Endothelial cell of umbilical vein (primary cell): ENCODE data around the gene AGMO. TPM values are rescaled to one million over a fixed set of nuclear protein-coding genes. Genes with fewer than 3 reads are reported as not detected.
A peak's percentile ranks its signal among the peaks of the same experiment; 100 is the strongest.

Source experiments
- BruUV-seq: library from RNA; stranded (reverse); fragments of 400-500 nt; replicated peaks from 2 replicates; lab custom pipeline; 2021; lab: Mats Ljungman, UMichigan
- CTCF ChIA-PET: fragments of 300-600, 350-600 bp; sonication (Branson Sonifier 250); formaldehyde crosslinking; loops from one replicate; lab custom pipeline; 2021; ENCODE audit warnings: antibody characterized with exemption, inconsistent platforms; lab: Charles Lee
- POLR2A ChIA-PET: fragments of 300-600, 350-600 bp; sonication (Branson Sonifier 250); formaldehyde crosslinking; loops from one replicate; lab custom pipeline; 2021; ENCODE audit warnings: antibody characterized with exemption, inconsistent platforms; lab: Charles Lee
- DNase-seq: peaks from one replicate; pipeline ENCODE4 v3.0.0-alpha.2; 2011; ENCODE audit warnings: low read depth, low spot score
- FAIRE-seq: peaks from 2 replicates; lab custom pipeline; 2011; peaks lifted over from hg19 to GRCh38; lab: Jason Lieb, UNC
- H2AFZ ChIP-seq: 2 replicates; pipeline ENCODE4 v1.6.0; 2012; ENCODE audit warnings: low read depth, low read length, control low read depth, inconsistent platforms
- H3K27ac ChIP-seq: 2 replicates; pipeline ENCODE4 v1.5.1; 2011; ENCODE audit warnings: low read depth, mild to moderate bottlenecking, control low read depth, low read length, moderate library complexity; ENCODE audit not compliant: insufficient read depth
- H3K27me3 ChIP-seq, 2 experiments: 2 replicates each; pipeline versions ENCODE4 v1.6.0 to v1.6.1; 2011; ENCODE audit warnings: low read length in 2 of 2, mixed read lengths in 1 of 2; ENCODE audit not compliant: control insufficient read depth in 2 of 2, insufficient read depth in 2 of 2
- H3K36me3 ChIP-seq, 2 experiments: 2 replicates in 1 of 2; 3 replicates in 1 of 2; pipeline ENCODE4 v1.5.1; 2011; ENCODE audit warnings: low read length in 2 of 2, mild to moderate bottlenecking in 1 of 2, moderate library complexity in 1 of 2; ENCODE audit not compliant: control insufficient read depth in 2 of 2, insufficient read depth in 2 of 2; ENCODE audit errors: extremely low read depth in 1 of 2
- H3K4me1 ChIP-seq: 3 replicates; pipeline ENCODE4 v1.5.1; 2011; ENCODE audit warnings: mild to moderate bottlenecking, low read length; ENCODE audit not compliant: control insufficient read depth, insufficient read depth; ENCODE audit errors: extremely low read depth
- H3K4me2 ChIP-seq: 2 replicates; pipeline ENCODE4 v1.6.1; 2011; ENCODE audit warnings: low read length, control low read depth, mixed read lengths; ENCODE audit not compliant: insufficient read depth
- H3K4me3 ChIP-seq, 3 experiments: fragments of 200-600 bp in 1 of 3; sonication (generic), shearing (Covaris generic) in 1 of 3; replicated peaks in 1 of 3; 2 replicates each; pipeline ENCODE4 v1.5.1; 2011 to 2016; ENCODE audit warnings: control low read depth in 3 of 3, low read length in 3 of 3, mild to moderate bottlenecking in 2 of 3, inconsistent platforms in 1 of 3, low read depth in 1 of 3, moderate library complexity in 1 of 3; ENCODE audit not compliant: insufficient read depth in 1 of 3
- H3K79me2 ChIP-seq: 2 replicates; pipeline ENCODE4 v1.6.0; 2012; ENCODE audit warnings: low read length, inconsistent platforms; ENCODE audit not compliant: control insufficient read depth, insufficient read depth
- H3K9ac ChIP-seq: replicated peaks from 2 replicates; pipeline ENCODE3; 2011; ENCODE audit warnings: low read length, control low read depth; ENCODE audit not compliant: insufficient read depth; ENCODE audit errors: extremely low read depth
- H3K9me1 ChIP-seq: replicated peaks from 3 replicates; pipeline ENCODE4 v1.6.0; 2011; ENCODE audit warnings: mild to moderate bottlenecking, low read length; ENCODE audit not compliant: control insufficient read depth, insufficient read depth; ENCODE audit errors: extremely low read depth
- H3K9me3 ChIP-seq: replicated peaks from 2 replicates; pipeline ENCODE4 v1.5.1; 2012; ENCODE audit warnings: low read length, inconsistent platforms; ENCODE audit not compliant: control insufficient read depth, insufficient read depth
- H4K20me1 ChIP-seq: replicated peaks from 2 replicates; pipeline ENCODE3; 2011; ENCODE audit warnings: mild to moderate bottlenecking, low read length; ENCODE audit not compliant: control insufficient read depth, insufficient read depth; ENCODE audit errors: extremely low read depth
- EZH2 ChIP-seq: IDR thresholded peaks from 2 replicates; pipeline ENCODE4 v1.6.1; 2012; ENCODE audit warnings: borderline replicate concordance, low read depth, mild to moderate bottlenecking, moderate library complexity, low read length, inconsistent platforms; ENCODE audit not compliant: severe bottlenecking
- GATA2 ChIP-seq: IDR thresholded peaks from 2 replicates; pipeline ENCODE4 v1.7.0; 2011; ENCODE audit warnings: low read depth, mild to moderate bottlenecking, moderate library complexity, mixed read lengths, low read length; ENCODE audit not compliant: insufficient read length, insufficient read depth
- JUN ChIP-seq: IDR thresholded peaks from 2 replicates; pipeline ENCODE4 v1.6.1; 2011; ENCODE audit warnings: borderline replicate concordance, low read depth; ENCODE audit not compliant: insufficient read length, insufficient read depth
- MYC ChIP-seq: IDR thresholded peaks from one replicate; pipeline ENCODE4 v1.6.1; 2011; ENCODE audit warnings: mild to moderate bottlenecking, low read depth, low read length
- POLR2A ChIP-seq: IDR thresholded peaks from 2 replicates; pipeline ENCODE4 v1.6.1; 2012; ENCODE audit warnings: low read depth, mild to moderate bottlenecking, control low read depth, low read length
- POLR2AphosphoS5 ChIP-seq: IDR thresholded peaks from 2 replicates; pipeline ENCODE4 v1.6.1; 2012; ENCODE audit warnings: low read depth, mild to moderate bottlenecking, control low read depth, low read length, moderate library complexity; ENCODE audit not compliant: insufficient read depth
- dilution Hi-C: fragments of 300-500 bp; cut with MboI; formaldehyde crosslinking; loops from one replicate; pipeline ENCODE4 v1.15.0; 2019; ENCODE audit warnings: low sequenced_read_pairs; ENCODE audit not compliant: extremely low pct_ligation_motif_present
- intact Hi-C: fragments of 100-400 bp; cut with micrococcal nuclease; formaldehyde crosslinking; loops from one replicate; pipeline ENCODE4 v1.10.0; 2022
- polyA plus RNA-seq, 4 experiments: library from polyadenylated mRNA; depleted of rRNA in 3 of 4; stranded (reverse) in 3 of 4; unstranded in 1 of 4; fragments of >200 nt; gene quantifications; 2 replicates each; pipeline versions ENCODE4 v1.2.1 to v1.2.3, GENCODE V29; 2011 to 2012; ENCODE audit warnings: missing spikeins in 1 of 4
- total RNA-seq: library from RNA; stranded (reverse); gene quantifications from 2 replicates; pipeline ENCODE4 v1.2.3, GENCODE V29; 2021
- TF ChIP-seq, protein P1 (sequence below): IDR thresholded peaks from 2 replicates; pipeline ENCODE4 v1.6.1; 2011; ENCODE audit not compliant: insufficient read depth, insufficient read length

Gene AGMO
- total and polyA plus RNA-seq, 2 donors (not counting 3 experiments of a cell fraction or from before 2014, with no cell fraction given): 0.23 to 0.40 TPM

DNA sequence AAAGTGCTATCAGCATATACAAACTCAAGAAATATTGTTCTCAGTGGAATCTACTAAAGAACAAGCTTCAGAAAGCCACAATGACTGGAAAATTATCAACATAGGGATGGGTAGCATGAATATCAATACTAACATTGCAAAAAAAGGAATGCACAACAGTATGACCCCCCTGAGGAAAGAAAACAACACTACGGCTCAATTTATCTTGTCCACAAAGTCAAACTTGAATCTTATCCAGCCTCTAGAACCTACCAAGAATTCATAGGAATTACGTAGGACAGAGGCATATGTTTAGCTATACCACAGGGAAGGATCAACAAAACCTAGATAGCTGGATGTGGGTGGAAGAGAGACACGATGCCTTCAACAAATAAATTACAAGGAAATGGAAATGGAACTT is 54.6 kb downstream of the AGMO start:
- no peak overlapping the region for H3K4me2 ChIP-seq
- CTCF ChIA-PET: interaction anchor here (1.4 kb wide), 1 partner anchor 9 kb away, joined by 4 read pairs; no protein-coding TSS in a partner anchor
- no peaks in the 10 kb centered on the region for H3K27me3 ChIP-seq
- peaks cover 60% of the 10 kb centered on the region for H3K4me1 ChIP-seq
- peak overlapping the region; percentile 46 for H3K9ac ChIP-seq
- no peak for FAIRE-seq
- no peak for DNase-seq
- intact Hi-C loops (loop anchor here (10.0 kb wide), 2 partner anchors 138 to 382 kb away; no protein-coding TSS in a partner anchor), dilution Hi-C loops (no loop called here)
- H3K9me3 ChIP-seq: no peaks in the 10 kb centered on the region
- TF ChIP-seq POLR2AphosphoS5 (no peak), POLR2A (no peak), MYC (no peak), JUN (no peak), EZH2 (no peak)
- TF ChIP-seq, protein P1, sequence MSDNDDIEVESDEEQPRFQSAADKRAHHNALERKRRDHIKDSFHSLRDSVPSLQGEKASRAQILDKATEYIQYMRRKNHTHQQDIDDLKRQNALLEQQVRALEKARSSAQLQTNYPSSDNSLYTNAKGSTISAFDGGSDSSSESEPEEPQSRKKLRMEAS: no peak
- peak overlapping the region; percentile 86 for H3K27ac ChIP-seq
- BruUV-seq: no TSS peak
- no peaks in the 10 kb centered on the region for H3K36me3 ChIP-seq
- H3K9me1 ChIP-seq: no peaks in the 10 kb centered on the region
- POLR2A ChIA-PET: no interaction called here
- peak overlapping the region; percentile 58 for H2AFZ ChIP-seq
- H4K20me1 ChIP-seq: no peaks in the 10 kb centered on the region
- no peak overlapping the region for H3K4me3 ChIP-seq
- no peaks in the 10 kb centered on the region for H3K79me2 ChIP-seq

DNA sequence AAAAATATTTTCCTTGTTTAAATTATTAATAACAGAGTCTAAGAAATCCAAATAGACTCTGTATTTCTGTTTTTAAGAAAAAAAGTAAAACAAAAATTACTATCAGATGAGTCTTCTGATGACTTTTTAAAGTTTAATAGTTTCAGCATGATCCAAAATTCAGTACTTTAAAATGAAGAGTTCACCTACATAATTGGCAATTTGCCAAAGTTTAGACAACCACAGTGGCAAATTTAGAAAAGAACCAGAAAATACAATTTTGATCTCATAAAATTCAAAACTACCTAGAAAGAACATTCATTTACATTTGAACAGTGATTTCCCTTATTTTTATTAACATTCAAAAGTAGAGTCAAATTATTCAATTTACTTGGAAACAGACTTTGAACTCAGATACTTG is 56.1 kb downstream of the AGMO start:
- no peak for TF ChIP-seq GATA2
- BruUV-seq: no TSS peak
- Histone ChIP-seq H3K9me1 (no peaks in the 10 kb centered on the region), H3K4me1 (peaks cover 60% of the 10 kb centered on the region), H3K9me3 (no peaks in the 10 kb centered on the region), H3K27me3 (no peaks in the 10 kb centered on the region), H3K9ac (no peak overlapping the region), H3K4me2 (no peak overlapping the region), H2AFZ (no peak overlapping the region), H3K36me3 (no peaks in the 10 kb centered on the region), H3K4me3 (no peak overlapping the region), H3K79me2 (no peaks in the 10 kb centered on the region), H3K27ac (no peak overlapping the region), H4K20me1 (no peaks in the 10 kb centered on the region)
- intact Hi-C loops: loop anchor here (10.0 kb wide), 2 partner anchors 139 to 381 kb away; no protein-coding TSS in a partner anchor
- FAIRE-seq (no peak), DNase-seq (no peak)
- dilution Hi-C loops: no loop called here
- ChIA-PET CTCF (interaction anchor here (1.4 kb wide), 1 partner anchor 215 kb away, joined by 5 read pairs; no protein-coding TSS in a partner anchor), POLR2A (no interaction called here)
